Endothelial cell of umbilical vein (primary cell): ENCODE data around the gene CEP104. TPM values are rescaled to one million over a fixed set of nuclear protein-coding genes. Genes with fewer than 3 reads are reported as not detected.

Source experiments
- BruUV-seq: library from RNA; stranded (reverse); fragments of 400-500 nt; replicated peaks from 2 replicates; lab custom pipeline; 2021; lab: Mats Ljungman, UMichigan
- CTCF ChIA-PET: fragments of 300-600, 350-600 bp; sonication (Branson Sonifier 250); formaldehyde crosslinking; loops from one replicate; lab custom pipeline; 2021; ENCODE audit warnings: antibody characterized with exemption, inconsistent platforms; lab: Charles Lee
- POLR2A ChIA-PET: fragments of 300-600, 350-600 bp; sonication (Branson Sonifier 250); formaldehyde crosslinking; loops from one replicate; lab custom pipeline; 2021; ENCODE audit warnings: antibody characterized with exemption, inconsistent platforms; lab: Charles Lee
- DNase-seq: peaks from one replicate; pipeline ENCODE4 v3.0.0-alpha.2; 2011; ENCODE audit warnings: low read depth, low spot score
- FAIRE-seq: peaks from 2 replicates; lab custom pipeline; 2011; peaks lifted over from hg19 to GRCh38; lab: Jason Lieb, UNC
- H2AFZ ChIP-seq: 2 replicates; pipeline ENCODE4 v1.6.0; 2012; ENCODE audit warnings: low read depth, low read length, control low read depth, inconsistent platforms
- H3K27ac ChIP-seq: 2 replicates; pipeline ENCODE4 v1.5.1; 2011; ENCODE audit warnings: low read depth, mild to moderate bottlenecking, control low read depth, low read length, moderate library complexity; ENCODE audit not compliant: insufficient read depth
- H3K27me3 ChIP-seq, 2 experiments: 2 replicates each; pipeline versions ENCODE4 v1.6.0 to v1.6.1; 2011; ENCODE audit warnings: low read length in 2 of 2, mixed read lengths in 1 of 2; ENCODE audit not compliant: control insufficient read depth in 2 of 2, insufficient read depth in 2 of 2
- H3K36me3 ChIP-seq, 2 experiments: 2 replicates in 1 of 2; 3 replicates in 1 of 2; pipeline ENCODE4 v1.5.1; 2011; ENCODE audit warnings: low read length in 2 of 2, mild to moderate bottlenecking in 1 of 2, moderate library complexity in 1 of 2; ENCODE audit not compliant: control insufficient read depth in 2 of 2, insufficient read depth in 2 of 2; ENCODE audit errors: extremely low read depth in 1 of 2
- H3K4me1 ChIP-seq: 3 replicates; pipeline ENCODE4 v1.5.1; 2011; ENCODE audit warnings: mild to moderate bottlenecking, low read length; ENCODE audit not compliant: control insufficient read depth, insufficient read depth; ENCODE audit errors: extremely low read depth
- H3K4me2 ChIP-seq: 2 replicates; pipeline ENCODE4 v1.6.1; 2011; ENCODE audit warnings: low read length, control low read depth, mixed read lengths; ENCODE audit not compliant: insufficient read depth
- H3K4me3 ChIP-seq, 3 experiments: fragments of 200-600 bp in 1 of 3; sonication (generic), shearing (Covaris generic) in 1 of 3; replicated peaks in 1 of 3; 2 replicates each; pipeline ENCODE4 v1.5.1; 2011 to 2016; ENCODE audit warnings: control low read depth in 3 of 3, low read length in 3 of 3, mild to moderate bottlenecking in 2 of 3, inconsistent platforms in 1 of 3, low read depth in 1 of 3, moderate library complexity in 1 of 3; ENCODE audit not compliant: insufficient read depth in 1 of 3
- H3K79me2 ChIP-seq: 2 replicates; pipeline ENCODE4 v1.6.0; 2012; ENCODE audit warnings: low read length, inconsistent platforms; ENCODE audit not compliant: control insufficient read depth, insufficient read depth
- H3K9ac ChIP-seq: replicated peaks from 2 replicates; pipeline ENCODE3; 2011; ENCODE audit warnings: low read length, control low read depth; ENCODE audit not compliant: insufficient read depth; ENCODE audit errors: extremely low read depth
- H3K9me1 ChIP-seq: replicated peaks from 3 replicates; pipeline ENCODE4 v1.6.0; 2011; ENCODE audit warnings: mild to moderate bottlenecking, low read length; ENCODE audit not compliant: control insufficient read depth, insufficient read depth; ENCODE audit errors: extremely low read depth
- H3K9me3 ChIP-seq: replicated peaks from 2 replicates; pipeline ENCODE4 v1.5.1; 2012; ENCODE audit warnings: low read length, inconsistent platforms; ENCODE audit not compliant: control insufficient read depth, insufficient read depth
- H4K20me1 ChIP-seq: replicated peaks from 2 replicates; pipeline ENCODE3; 2011; ENCODE audit warnings: mild to moderate bottlenecking, low read length; ENCODE audit not compliant: control insufficient read depth, insufficient read depth; ENCODE audit errors: extremely low read depth
- EZH2 ChIP-seq: IDR thresholded peaks from 2 replicates; pipeline ENCODE4 v1.6.1; 2012; ENCODE audit warnings: borderline replicate concordance, low read depth, mild to moderate bottlenecking, moderate library complexity, low read length, inconsistent platforms; ENCODE audit not compliant: severe bottlenecking
- FOS ChIP-seq: IDR thresholded peaks from 2 replicates; pipeline ENCODE4 v1.6.1; 2011; ENCODE audit warnings: mild to moderate bottlenecking, low read length, moderate library complexity, borderline replicate concordance; ENCODE audit not compliant: insufficient read depth
- GATA2 ChIP-seq: IDR thresholded peaks from 2 replicates; pipeline ENCODE4 v1.7.0; 2011; ENCODE audit warnings: low read depth, mild to moderate bottlenecking, moderate library complexity, mixed read lengths, low read length; ENCODE audit not compliant: insufficient read length, insufficient read depth
- JUN ChIP-seq: IDR thresholded peaks from 2 replicates; pipeline ENCODE4 v1.6.1; 2011; ENCODE audit warnings: borderline replicate concordance, low read depth; ENCODE audit not compliant: insufficient read length, insufficient read depth
- MYC ChIP-seq: IDR thresholded peaks from one replicate; pipeline ENCODE4 v1.6.1; 2011; ENCODE audit warnings: mild to moderate bottlenecking, low read depth, low read length
- POLR2A ChIP-seq: IDR thresholded peaks from 2 replicates; pipeline ENCODE4 v1.6.1; 2012; ENCODE audit warnings: low read depth, mild to moderate bottlenecking, control low read depth, low read length
- POLR2AphosphoS5 ChIP-seq: IDR thresholded peaks from 2 replicates; pipeline ENCODE4 v1.6.1; 2012; ENCODE audit warnings: low read depth, mild to moderate bottlenecking, control low read depth, low read length, moderate library complexity; ENCODE audit not compliant: insufficient read depth
- dilution Hi-C: fragments of 300-500 bp; cut with MboI; formaldehyde crosslinking; loops from one replicate; pipeline ENCODE4 v1.15.0; 2019; ENCODE audit warnings: low sequenced_read_pairs; ENCODE audit not compliant: extremely low pct_ligation_motif_present
- intact Hi-C: fragments of 100-400 bp; cut with micrococcal nuclease; formaldehyde crosslinking; loops from one replicate; pipeline ENCODE4 v1.10.0; 2022
- polyA plus RNA-seq, 4 experiments: library from polyadenylated mRNA; depleted of rRNA in 3 of 4; stranded (reverse) in 3 of 4; unstranded in 1 of 4; fragments of >200 nt; gene quantifications; 2 replicates each; pipeline versions ENCODE4 v1.2.1 to v1.2.3, GENCODE V29; 2011 to 2012; ENCODE audit warnings: missing spikeins in 1 of 4
- total RNA-seq: library from RNA; stranded (reverse); gene quantifications from 2 replicates; pipeline ENCODE4 v1.2.3, GENCODE V29; 2021
- TF ChIP-seq, protein P1 (sequence below), 2 donors: IDR thresholded peaks; 1 replicate in 1 of 2; 2 replicates in 1 of 2; pipeline ENCODE4 v1.5.1; 2011; ENCODE audit warnings: low read length in 2 of 2, mild to moderate bottlenecking in 2 of 2, moderate library complexity in 2 of 2, control low read depth in 1 of 2, inconsistent platforms in 1 of 2, low read depth in 1 of 2; ENCODE audit not compliant: insufficient read depth in 1 of 2; ENCODE audit errors: extremely low read depth in 1 of 2
- TF ChIP-seq, protein P2 (sequence below): IDR thresholded peaks from 2 replicates; pipeline ENCODE4 v1.6.1; 2011; ENCODE audit not compliant: insufficient read depth, insufficient read length

Gene CEP104
- total and polyA plus RNA-seq, 2 donors (not counting 3 experiments of a cell fraction or from before 2014, with no cell fraction given): 12.4 to 43.0 TPM

DNA sequence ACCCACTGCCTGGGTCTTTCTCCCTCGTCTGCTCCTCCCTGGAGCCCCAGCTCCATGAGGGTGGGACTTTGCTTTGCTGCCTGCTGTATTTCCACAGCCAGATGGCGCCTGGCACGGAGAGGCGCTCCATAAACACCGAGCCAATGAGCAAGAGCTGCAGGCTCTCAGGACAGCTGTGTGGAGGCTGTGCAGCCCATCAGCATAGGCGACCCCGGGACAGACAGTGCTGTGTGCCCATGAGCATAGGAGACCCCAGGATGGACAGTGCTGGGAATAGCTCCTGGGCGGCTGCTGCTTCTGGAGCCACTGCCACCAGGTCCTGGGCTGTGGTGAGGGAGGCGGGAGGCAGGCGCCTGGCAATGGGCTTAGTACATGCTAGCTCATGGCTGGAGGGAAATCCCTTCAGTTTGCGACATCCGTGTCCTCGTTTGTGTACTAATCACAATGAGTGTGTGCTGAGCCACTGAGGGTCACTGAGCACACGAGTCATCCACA is 29.2 kb downstream of the CEP104 start:
- dilution Hi-C loops: no loop called here
- H3K4me1 ChIP-seq: no peaks in the 10 kb centered on the region
- TF ChIP-seq MYC (no peak), POLR2A (no peak), FOS (no peak), JUN (no peak), POLR2AphosphoS5 (no peak), EZH2 (no peak), GATA2 (no peak)
- TF ChIP-seq, protein P1, sequence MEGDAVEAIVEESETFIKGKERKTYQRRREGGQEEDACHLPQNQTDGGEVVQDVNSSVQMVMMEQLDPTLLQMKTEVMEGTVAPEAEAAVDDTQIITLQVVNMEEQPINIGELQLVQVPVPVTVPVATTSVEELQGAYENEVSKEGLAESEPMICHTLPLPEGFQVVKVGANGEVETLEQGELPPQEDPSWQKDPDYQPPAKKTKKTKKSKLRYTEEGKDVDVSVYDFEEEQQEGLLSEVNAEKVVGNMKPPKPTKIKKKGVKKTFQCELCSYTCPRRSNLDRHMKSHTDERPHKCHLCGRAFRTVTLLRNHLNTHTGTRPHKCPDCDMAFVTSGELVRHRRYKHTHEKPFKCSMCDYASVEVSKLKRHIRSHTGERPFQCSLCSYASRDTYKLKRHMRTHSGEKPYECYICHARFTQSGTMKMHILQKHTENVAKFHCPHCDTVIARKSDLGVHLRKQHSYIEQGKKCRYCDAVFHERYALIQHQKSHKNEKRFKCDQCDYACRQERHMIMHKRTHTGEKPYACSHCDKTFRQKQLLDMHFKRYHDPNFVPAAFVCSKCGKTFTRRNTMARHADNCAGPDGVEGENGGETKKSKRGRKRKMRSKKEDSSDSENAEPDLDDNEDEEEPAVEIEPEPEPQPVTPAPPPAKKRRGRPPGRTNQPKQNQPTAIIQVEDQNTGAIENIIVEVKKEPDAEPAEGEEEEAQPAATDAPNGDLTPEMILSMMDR (IDR thresholded peaks at IDR 0.05; ENCODE audit: extremely low read depth in 1 of 2, insufficient read depth in 1 of 2, low read depth in 1 of 2, low read length in 2 of 2): no peak
- TF ChIP-seq, protein P2, sequence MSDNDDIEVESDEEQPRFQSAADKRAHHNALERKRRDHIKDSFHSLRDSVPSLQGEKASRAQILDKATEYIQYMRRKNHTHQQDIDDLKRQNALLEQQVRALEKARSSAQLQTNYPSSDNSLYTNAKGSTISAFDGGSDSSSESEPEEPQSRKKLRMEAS: no peak

More for the DNA sequence above, 29.2 kb downstream of the CEP104 start:
- ChIA-PET POLR2A (no interaction called here), CTCF (no interaction called here)
- Histone ChIP-seq H3K36me3 (peaks cover 7 to 18% of the 10 kb centered on the region in 2 experiments), H3K4me2 (no peak overlapping the region), H3K79me2 (no peaks in the 10 kb centered on the region), H3K27ac (no peak overlapping the region), H3K9ac (no peak overlapping the region), H3K9me3 (no peaks in the 10 kb centered on the region), H4K20me1 (no peaks in the 10 kb centered on the region), H3K9me1 (no peaks in the 10 kb centered on the region), H3K4me3 (no peak overlapping the region), H2AFZ (no peak overlapping the region), H3K27me3 (no peaks in the 10 kb centered on the region)
- no peak for DNase-seq
- intact Hi-C loops: no loop called here
- no TSS peak for BruUV-seq
- FAIRE-seq: no peak
